Stimulated activated naive CD8-positive, alpha-beta T cell treated with anti-CD3 and anti-CD28 coated beads, Interleukin-15, amount 100 ng/mL, for 72 hours (primary cell): ENCODE data around the gene KCNMA1.
"Not testable (repeated sequence)": the region's sequence is repeated elsewhere in the genome, so short reads cannot be mapped to it uniquely, and the experiment has no call there.

Source experiments
- ATAC-seq: fragments of 150-1000 bp; cut with Tn5 transposase; 2 replicates; pipeline ENCODE4 v1.10.0; 2021; ENCODE audit warnings: mild to moderate bottlenecking, moderate library complexity
- DNase-seq, 2 donors: peaks; one replicate each; pipeline ENCODE4 v3.0.0; 2021 to 2022
- H3K27ac Mint-ChIP-seq, 2 donors: one replicate each; pipeline ENCODE4 v1.8.0; 2022; ENCODE audit warnings: mild to moderate bottlenecking in 2 of 2, mixed read lengths in 2 of 2, moderate library complexity in 2 of 2
- H3K27me3 Mint-ChIP-seq: one replicate; pipeline ENCODE4 v1.8.0; 2022; ENCODE audit warnings: mixed read lengths
- H3K4me1 Mint-ChIP-seq: one replicate; pipeline ENCODE4 v1.8.0; 2022; ENCODE audit warnings: mild to moderate bottlenecking, mixed read lengths
- H3K4me3 Mint-ChIP-seq, 2 donors: one replicate each; pipeline ENCODE4 v1.8.0; 2022; ENCODE audit warnings: mild to moderate bottlenecking in 2 of 2, mixed read lengths in 2 of 2, moderate library complexity in 1 of 2
- H3K9me3 Mint-ChIP-seq, 2 donors: one replicate each; pipeline ENCODE4 v1.8.0; 2022; ENCODE audit warnings: mixed read lengths in 2 of 2

The KCNMA1 gene

GRCh38 chr10:77637532-77638320 is at the start of gene KCNMA1:
Gene KCNMA1 (minus strand): TSS chr10:77637808.
- peaks cover 17% of the 10 kb centered on the region for H3K4me1 Mint-ChIP-seq
- H3K4me3 Mint-ChIP-seq: peak within 1 kb of the TSS; percentile 68 to 71
- ATAC-seq: peak; percentile 51
- peaks cover 90% of the 10 kb centered on the region for H3K27me3 Mint-ChIP-seq
- H3K27ac Mint-ChIP-seq: no peak within 1 kb of the TSS
- H3K9me3 Mint-ChIP-seq: no peaks in the 10 kb centered on the region
- DNase-seq: peak in 1 of 2 donors; percentile 13

DNA sequence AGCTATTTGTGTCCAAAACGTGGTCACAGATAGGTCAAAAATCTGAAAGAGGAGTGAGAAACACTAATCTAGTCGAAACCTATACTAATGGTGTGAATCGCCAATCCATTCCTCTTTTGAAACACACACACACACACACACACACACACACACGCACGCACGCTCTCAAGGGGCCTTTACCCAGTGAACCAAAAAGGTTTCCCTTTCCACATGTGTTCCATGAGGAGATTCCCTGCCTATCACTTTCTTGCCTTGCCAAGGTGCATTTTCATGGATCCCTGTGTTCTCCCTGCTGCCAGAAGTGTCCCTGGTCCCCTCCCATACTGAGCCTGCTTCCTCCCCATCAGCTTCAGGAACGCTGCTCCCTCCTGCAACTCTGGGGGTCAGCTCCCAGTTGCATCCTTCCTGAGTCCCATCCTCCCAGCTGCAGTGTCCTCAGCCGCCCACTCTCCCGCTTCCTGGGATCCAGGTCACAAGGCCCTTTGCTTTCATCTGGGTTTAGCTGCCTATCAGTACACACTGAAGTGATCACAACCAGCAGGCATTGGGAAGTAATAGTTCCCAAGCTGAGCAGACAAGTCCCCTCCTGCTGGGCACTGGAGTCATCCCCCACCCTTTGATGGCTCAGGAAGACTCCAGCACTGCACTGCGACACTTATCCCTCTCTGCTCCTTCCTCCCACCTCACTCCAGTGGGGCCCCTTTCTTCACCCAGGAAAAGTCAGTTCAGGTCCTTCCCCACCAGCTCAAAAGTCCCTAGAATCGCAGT is 49.2 kb upstream of the KCNMA1 start:
- H3K27me3 Mint-ChIP-seq: peaks cover 78% of the 10 kb centered on the region
- ATAC-seq (no peak), DNase-seq (no peak)
- no peaks in the 10 kb centered on the region for H3K4me1 Mint-ChIP-seq
- H3K9me3 Mint-ChIP-seq: no peaks in the 10 kb centered on the region
- H3K27ac Mint-ChIP-seq: no peak overlapping the region
- H3K4me3 Mint-ChIP-seq: no peak overlapping the region

GRCh38 chr10:77686096-77686495 is 48.5 kb upstream of the KCNMA1 start:
- DNase-seq (no peak), ATAC-seq (no peak)
- no peaks in the 10 kb centered on the region for H3K9me3 Mint-ChIP-seq
- peak overlapping the region in 1 of 2 donors; percentile 77 for H3K27ac Mint-ChIP-seq
- H3K4me3 Mint-ChIP-seq: no peak overlapping the region
- H3K4me1 Mint-ChIP-seq: no peaks in the 10 kb centered on the region
- H3K27me3 Mint-ChIP-seq: peaks cover 76% of the 10 kb centered on the region

GRCh38 chr10:77685432-77685831 is 47.8 kb upstream of the KCNMA1 start:
- H3K27ac Mint-ChIP-seq: no peak overlapping the region
- no peak for ATAC-seq
- H3K9me3 Mint-ChIP-seq: no peaks in the 10 kb centered on the region
- no peak for DNase-seq
- no peak overlapping the region for H3K4me3 Mint-ChIP-seq
- peaks cover 70% of the 10 kb centered on the region for H3K27me3 Mint-ChIP-seq
- H3K4me1 Mint-ChIP-seq: no peaks in the 10 kb centered on the region

DNA sequence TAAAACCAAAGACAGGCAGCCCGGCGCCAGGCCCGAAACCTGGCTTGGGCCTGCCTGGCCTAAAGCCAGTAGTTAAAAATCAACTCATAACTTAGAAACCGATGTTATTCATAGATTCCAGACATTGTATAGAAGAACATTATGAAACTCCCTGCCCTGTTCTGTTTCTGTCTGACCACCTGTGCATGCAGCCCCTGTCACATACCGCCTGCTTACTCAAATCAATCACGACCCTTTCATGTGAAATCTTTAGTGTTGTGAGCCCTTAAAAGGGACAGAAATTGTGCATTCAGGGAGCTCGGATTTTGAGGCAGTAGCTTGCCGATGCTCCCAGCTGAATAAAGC is 45.5 kb upstream of the KCNMA1 start:
- not testable (repeated sequence) for H3K4me3 Mint-ChIP-seq

GRCh38 chr10:77682393-77683087 is 44.9 kb upstream of the KCNMA1 start:
- no peak for ATAC-seq
- Mint-ChIP-seq H3K4me3 (no peak overlapping the region), H3K4me1 (no peaks in the 10 kb centered on the region), H3K27ac (no peak overlapping the region), H3K9me3 (no peaks in the 10 kb centered on the region), H3K27me3 (peaks cover 75% of the 10 kb centered on the region)
- DNase-seq: no peak

More for the DNA sequence above, 45.5 kb upstream of the KCNMA1 start:
- ATAC-seq, H3K27ac Mint-ChIP-seq, H3K9me3 Mint-ChIP-seq, DNase-seq, H3K4me1 Mint-ChIP-seq: not testable (repeated sequence)
- H3K27me3 Mint-ChIP-seq: peaks cover 75% of the 10 kb centered on the region

DNA sequence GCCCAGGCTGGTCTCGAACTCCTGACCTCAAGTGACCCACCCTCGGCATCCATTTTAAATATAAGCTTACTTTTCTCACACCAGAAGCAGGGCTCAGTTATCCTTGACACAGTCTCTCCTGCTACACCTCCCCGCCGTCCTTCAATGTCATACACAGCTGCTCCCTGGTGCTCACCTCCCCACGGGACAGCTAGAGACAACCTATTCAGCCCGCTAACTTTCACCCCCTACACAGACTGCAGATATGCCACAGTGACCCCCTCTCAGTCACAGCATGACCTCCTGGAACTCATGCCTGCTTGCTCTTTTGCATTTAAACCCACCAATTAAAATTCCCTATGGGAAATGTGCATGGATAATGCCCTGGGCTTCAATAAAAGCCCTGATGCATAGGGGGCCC is 44.2 kb upstream of the KCNMA1 start:
- no peak overlapping the region for H3K27ac Mint-ChIP-seq
- H3K9me3 Mint-ChIP-seq: no peaks in the 10 kb centered on the region
- DNase-seq (no peak), ATAC-seq (no peak)
- H3K27me3 Mint-ChIP-seq: peaks cover 69% of the 10 kb centered on the region
- H3K4me3 Mint-ChIP-seq: no peak overlapping the region
- no peaks in the 10 kb centered on the region for H3K4me1 Mint-ChIP-seq

- no peaks in the 10 kb centered on the region for H3K9me3 Mint-ChIP-seq
- ATAC-seq (no peak), DNase-seq (no peak)
- peaks cover 63% of the 10 kb centered on the region for H3K27me3 Mint-ChIP-seq
- no peaks in the 10 kb centered on the region for H3K4me1 Mint-ChIP-seq
- no peak overlapping the region for H3K4me3 Mint-ChIP-seq
- H3K27ac Mint-ChIP-seq: no peak overlapping the region
Measured at GRCh38 chr10:77680811-77681210, 43.2 kb upstream of the KCNMA1 start.

DNA sequence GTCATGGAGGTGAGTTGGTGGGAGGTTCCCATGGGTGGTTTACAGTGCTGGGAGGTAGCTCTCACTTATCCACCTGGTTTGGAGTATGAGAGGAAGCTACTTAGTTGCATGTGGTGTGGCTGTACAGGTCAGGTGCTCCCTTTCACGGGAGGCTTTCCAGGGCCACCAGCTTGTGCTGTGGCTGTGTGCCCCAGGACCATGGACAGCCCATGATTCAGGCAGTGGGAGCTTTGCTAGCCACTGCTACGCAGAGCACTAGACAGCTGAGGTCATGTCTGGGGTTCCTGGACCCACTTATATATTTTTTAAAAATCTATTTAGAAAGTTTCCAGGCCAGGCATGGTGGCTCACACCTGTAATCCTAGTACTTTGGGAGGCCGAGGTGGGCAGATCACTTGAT is 42.5 kb upstream of the KCNMA1 start:
- H3K27ac Mint-ChIP-seq: no peak overlapping the region
- H3K9me3 Mint-ChIP-seq: no peaks in the 10 kb centered on the region
- no peak for DNase-seq
- ATAC-seq: no peak
- peaks cover 63% of the 10 kb centered on the region for H3K27me3 Mint-ChIP-seq
- H3K4me1 Mint-ChIP-seq: no peaks in the 10 kb centered on the region
- H3K4me3 Mint-ChIP-seq: no peak overlapping the region

DNA sequence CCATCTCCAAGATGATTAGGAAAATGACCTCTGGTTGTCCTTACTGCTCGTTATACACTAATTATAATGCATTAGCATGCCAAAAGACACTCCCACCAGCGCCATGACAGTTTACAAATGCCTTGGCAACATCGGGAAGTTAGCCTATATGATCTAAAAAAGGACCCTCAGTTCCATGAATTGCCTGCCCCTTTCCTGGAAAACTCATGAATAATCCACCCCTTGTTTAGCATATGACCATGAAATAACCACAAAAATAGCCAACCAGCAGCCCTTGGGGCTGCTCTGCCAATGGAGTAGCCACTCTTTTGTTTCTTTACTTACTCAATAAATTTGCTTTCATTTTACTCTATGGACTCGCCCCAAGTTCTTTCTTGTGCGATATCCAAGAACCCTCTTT is 41.6 kb upstream of the KCNMA1 start:
- Mint-ChIP-seq H3K27me3 (peaks cover 58% of the 10 kb centered on the region), H3K27ac (peak overlapping the region in 1 of 2 donors; percentile 65), H3K4me1 (no peaks in the 10 kb centered on the region), H3K4me3 (no peak overlapping the region), H3K9me3 (no peaks in the 10 kb centered on the region)
- no peak for DNase-seq
- ATAC-seq: no peak

DNA sequence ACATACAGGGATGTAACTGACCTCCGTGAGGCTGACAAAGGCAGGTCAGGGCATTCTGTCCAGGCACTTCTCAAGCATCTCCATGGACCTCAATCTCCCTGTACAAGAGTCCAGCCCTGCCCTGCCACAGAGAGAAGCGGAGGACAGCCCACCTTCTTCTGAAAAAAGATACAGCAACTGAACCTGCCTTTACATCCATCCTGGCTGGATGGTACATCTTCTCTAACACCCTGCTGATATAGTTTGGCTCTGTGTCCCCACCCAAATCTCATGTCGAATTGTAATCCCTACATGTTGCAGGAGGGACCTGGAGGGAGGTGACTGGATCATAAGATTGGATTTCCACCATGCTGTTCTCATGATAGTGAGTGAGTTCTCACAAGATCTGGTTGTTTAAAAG is 40.5 kb upstream of the KCNMA1 start:
- DNase-seq (no peak), ATAC-seq (no peak)
- Mint-ChIP-seq H3K4me3 (no peak overlapping the region), H3K4me1 (no peaks in the 10 kb centered on the region), H3K27ac (no peak overlapping the region), H3K9me3 (no peaks in the 10 kb centered on the region), H3K27me3 (peaks cover 56% of the 10 kb centered on the region)

DNA sequence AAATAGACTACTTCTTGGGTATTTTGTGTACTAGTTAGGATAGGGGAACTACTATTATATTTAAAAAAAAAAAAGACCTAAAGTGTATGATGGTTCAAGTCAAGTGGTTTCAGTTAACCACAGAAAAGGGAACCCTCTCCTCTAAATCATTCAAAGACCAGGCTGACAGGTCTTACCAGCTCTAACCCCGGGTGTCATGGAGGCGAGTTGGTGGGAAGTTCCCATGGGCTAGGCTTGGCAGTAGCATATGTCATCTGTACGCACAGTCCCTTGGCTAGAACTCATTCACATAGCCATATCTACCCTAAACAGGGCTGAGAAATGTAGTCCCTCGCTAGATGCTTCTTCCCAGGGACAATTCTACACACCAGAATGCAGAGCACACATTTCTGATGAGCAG is 37.7 kb upstream of the KCNMA1 start:
- ATAC-seq (no peak), DNase-seq (no peak)
- no peak overlapping the region for H3K27ac Mint-ChIP-seq
- H3K9me3 Mint-ChIP-seq: no peaks in the 10 kb centered on the region
- peaks cover 67% of the 10 kb centered on the region for H3K27me3 Mint-ChIP-seq
- H3K4me3 Mint-ChIP-seq: no peak overlapping the region
- H3K4me1 Mint-ChIP-seq: no peaks in the 10 kb centered on the region

GRCh38 chr10:77673515-77674140 is 36.0 kb upstream of the KCNMA1 start:
- no peak overlapping the region for H3K4me3 Mint-ChIP-seq
- H3K9me3 Mint-ChIP-seq: no peaks in the 10 kb centered on the region
- H3K27ac Mint-ChIP-seq: peak overlapping the region in 1 of 2 donors; percentile 66
- ATAC-seq (no peak), DNase-seq (no peak)
- H3K27me3 Mint-ChIP-seq: peaks cover 72% of the 10 kb centered on the region
- no peaks in the 10 kb centered on the region for H3K4me1 Mint-ChIP-seq

DNA sequence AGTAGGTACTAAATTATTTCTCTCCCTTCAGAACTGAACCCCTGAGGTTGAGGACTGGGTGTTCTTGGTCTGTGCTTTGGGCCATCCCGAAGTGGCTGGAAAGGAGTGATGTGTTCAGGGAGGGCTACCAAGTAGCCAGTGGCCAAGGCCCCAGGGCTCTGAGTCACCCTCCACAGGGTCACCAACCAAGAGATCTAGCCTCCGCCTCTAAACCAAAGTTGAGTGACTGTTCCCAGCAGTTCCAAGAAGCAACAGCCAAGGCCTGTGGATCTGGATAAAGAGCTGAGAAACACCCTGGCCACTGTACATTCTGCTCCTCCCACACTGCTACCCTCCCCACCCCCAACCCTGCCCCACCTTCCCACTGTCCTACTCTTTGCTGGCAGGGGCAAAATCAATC is 35.5 kb upstream of the KCNMA1 start:
- no peaks in the 10 kb centered on the region for H3K9me3 Mint-ChIP-seq
- no peak for DNase-seq
- peak overlapping the region in 1 of 2 donors; percentile 66 for H3K27ac Mint-ChIP-seq
- H3K4me3 Mint-ChIP-seq: no peak overlapping the region
- no peaks in the 10 kb centered on the region for H3K4me1 Mint-ChIP-seq
- peaks cover 69% of the 10 kb centered on the region for H3K27me3 Mint-ChIP-seq
- no peak for ATAC-seq

DNA sequence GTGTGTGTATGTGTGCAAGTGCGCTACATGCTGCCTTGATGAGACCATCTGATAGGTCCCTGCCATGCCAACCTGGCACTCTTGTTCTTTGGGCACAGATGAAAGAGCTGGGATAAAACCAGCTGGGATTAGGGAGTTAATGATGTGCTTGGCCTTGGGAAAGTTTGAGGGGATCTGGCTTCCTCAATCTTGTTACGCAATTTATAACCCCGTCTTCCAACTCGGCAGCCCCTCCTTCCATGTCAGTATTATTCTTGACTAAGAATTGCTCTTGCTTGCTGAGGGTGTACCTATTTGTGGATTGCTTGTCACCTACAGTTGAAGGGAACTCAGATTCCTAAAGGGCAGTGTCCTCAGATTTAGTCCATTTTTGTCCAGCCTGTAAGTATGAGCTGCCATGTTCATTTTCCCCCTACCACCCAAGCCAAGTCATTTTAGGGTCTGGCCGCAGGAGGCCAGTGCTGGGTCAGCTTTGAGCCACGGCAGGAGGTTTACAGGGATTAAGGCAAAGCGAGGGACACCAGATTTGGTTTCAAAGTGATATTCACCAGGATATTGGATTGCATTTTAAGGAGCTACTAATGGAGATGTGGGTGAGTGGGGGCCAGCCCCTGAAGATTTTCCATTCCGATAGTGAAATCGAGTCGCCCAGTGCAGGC is 34.1 kb upstream of the KCNMA1 start:
- H3K27me3 Mint-ChIP-seq: peaks cover 67% of the 10 kb centered on the region
- H3K4me3 Mint-ChIP-seq: no peak overlapping the region
- ATAC-seq (no peak), DNase-seq (no peak)
- no peaks in the 10 kb centered on the region for H3K9me3 Mint-ChIP-seq
- no peaks in the 10 kb centered on the region for H3K4me1 Mint-ChIP-seq
- no peak overlapping the region for H3K27ac Mint-ChIP-seq
